ENCODE data around the gene ID3. TPM values are rescaled to one million over a fixed set of nuclear protein-coding genes. Genes with fewer than 3 reads are reported as not detected.

Gene ID3
- total and polyA plus RNA-seq, 2 of the 8 experiments (the other 6 are each of a cell fraction or from before 2014, with no cell fraction given) = 240 to 304 TPM

- H4K8ac ChIP-seq (ENCODE audit: extremely low read depth, insufficient read depth, low read length) = no peak overlapping the region
- H4K5ac ChIP-seq (ENCODE audit: insufficient read length, low read depth, low read length) = no peak overlapping the region
- WGBS, 2 experiments (ENCODE audit: extremely low coverage in 1 of 2, insufficient coverage in 1 of 2, insufficient read length in 1 of 2, insufficient replicate concordance in 2 of 2, low coverage in 1 of 2, low lambda C conversion rate in 2 of 2, missing lambda C conversion rate in 1 of 2) = 84% methylated on average over 9 of the region's 9 CpGs; no CpG with 5 or more reads in 1 of the 2 experiments
- no peak overlapping the region for H2AFZ ChIP-seq (ENCODE audit: low read length)
- ChIA-PET POLR2A (ENCODE audit: partially characterized antibody) (interaction anchor here (0.6 to 1.2 kb wide), 2 partner anchors 76 to 107 kb away, joined by 3 to 4 read pairs; no protein-coding TSS in a partner anchor), CTCF (ENCODE audit: partially characterized antibody) (interaction anchor here (0.7 to 9.2 kb wide), 6 partner anchors 9 to 127 kb away, joined by 3 to 149 read pairs (median 4); no protein-coding TSS in a partner anchor)
- no peaks in the 10 kb centered on the region for H3K36me3 ChIP-seq (ENCODE audit: control insufficient read depth in 2 of 4, insufficient read depth in 4 of 4, low read length in 3 of 4)
- no peak overlapping the region for H3K4me3 ChIP-seq (ENCODE audit: extremely low read depth in 1 of 4, insufficient read depth in 2 of 4, low read depth in 3 of 4, low read length in 4 of 4)
- H3K23ac ChIP-seq (ENCODE audit: insufficient read length) = no peak overlapping the region
- no peaks in the 10 kb centered on the region for H3K79me1 ChIP-seq (ENCODE audit: low read depth, low read length)
- no peak overlapping the region for H3K4me2 ChIP-seq (ENCODE audit: insufficient read depth in 1 of 2, low read depth in 2 of 2, low read length in 2 of 2)
- no peaks in the 10 kb centered on the region for H3K79me2 ChIP-seq (ENCODE audit: control insufficient read depth in 1 of 2, insufficient read depth in 2 of 2, low read length in 2 of 2)
- H2BK20ac ChIP-seq (ENCODE audit: low read length) = no peak overlapping the region
- no peak overlapping the region for H2BK120ac ChIP-seq (replicated peaks; ENCODE audit: low read depth, low read length)
- H2AK5ac ChIP-seq (ENCODE audit: low read depth, low read length) = no peak overlapping the region
- H3K56ac ChIP-seq (replicated peaks; ENCODE audit: insufficient read length, low read depth, low read length) = no peak overlapping the region
- no peak overlapping the region for H4K91ac ChIP-seq (replicated peaks; ENCODE audit: insufficient read length, low read length)
- H3K27me3 ChIP-seq (replicated peaks in 1 of 4; ENCODE audit: control insufficient read depth in 3 of 4, extremely low read depth in 1 of 4, insufficient read depth in 3 of 4, low read length in 3 of 4) = peaks cover 0 to 4% (median 0%) of the 10 kb centered on the region in 4 experiments; a peak in 2 of 7 replicates
- no peak overlapping the region for H3K9ac ChIP-seq (replicated peaks in 1 of 4; ENCODE audit: extremely low read depth in 1 of 4, low read depth in 3 of 4, low read length in 3 of 4)
- no peak overlapping the region for H3K14ac ChIP-seq (ENCODE audit: insufficient read length)
- H3K9me3 ChIP-seq (ENCODE audit: insufficient read depth in 2 of 2, low read depth in 1 of 2, low read length in 1 of 2) = no peaks in the 10 kb centered on the region
- peak; percentile 37; the same call in 1 of the 2 replicates for TF ChIP-seq MAFK (IDR thresholded peaks at IDR 0.05; ENCODE audit: low read depth, low read length)
- no peak for TF ChIP-seq KDM5A (IDR thresholded peaks at IDR 0.05; ENCODE audit: low read length)
- TF ChIP-seq BACH1 (IDR thresholded peaks at IDR 0.05; ENCODE audit: low read length) = 0 out of 2 replicates have a peak, but pooled peaks have one; percentile 36
- no peak overlapping the region for H2BK12ac ChIP-seq (ENCODE audit: low read depth, low read length)
- no peaks in the 10 kb centered on the region for H4K20me1 ChIP-seq (replicated peaks in 1 of 2; ENCODE audit: control insufficient read depth in 1 of 2, insufficient read depth in 2 of 2, low read length in 2 of 2)
- FAIRE-seq (no peak), DNase-seq (ENCODE audit: low read depth in 1 of 2, low spot score in 2 of 2) (no peak)
- H2BK15ac ChIP-seq (ENCODE audit: low read length) = no peak overlapping the region
- H3K4me1 ChIP-seq (replicated peaks in 1 of 4; ENCODE audit: control insufficient read depth in 3 of 4, insufficient read depth in 4 of 4, low read length in 3 of 4) = no peaks in the 10 kb centered on the region
- H3K4ac ChIP-seq (replicated peaks; ENCODE audit: insufficient read length, low read depth, low read length) = no peak overlapping the region
- no peak overlapping the region for H3K18ac ChIP-seq (ENCODE audit: extremely low read depth, low read length)
- H2BK5ac ChIP-seq (ENCODE audit: low read depth, low read length) = no peak overlapping the region
- H3K27ac ChIP-seq (ENCODE audit: low read depth, low read length) = no peak overlapping the region
- peaks cover 2% of the 10 kb centered on the region; the same call in 1 of the 2 replicates for H3K23me2 ChIP-seq (ENCODE audit: low read depth, low read length)
Observed at GRCh38 chr1:23537296-23537973, 21.9 kb downstream of the ID3 start.

Data from H1 (cell line).